Osteoblast (primary cell): ENCODE measurements around the gene AGBL4. TPM values are rescaled to one million over a fixed set of nuclear protein-coding genes. Genes with fewer than 3 reads are reported as not detected.
A peak's percentile ranks its signal among the peaks of the same experiment; 100 is the strongest.

Experiments
- DNase-seq: peaks from one replicate; pipeline ENCODE4 v3.0.0; 2011; ENCODE audit warnings: low spot score, mixed read lengths; ENCODE audit not compliant: insufficient read length; ENCODE audit errors: missing footprints
- H2AFZ ChIP-seq: 2 replicates; pipeline ENCODE4 v1.6.0; 2011; ENCODE audit warnings: mild to moderate bottlenecking, low read length
- H3K27ac ChIP-seq: 2 replicates; pipeline ENCODE4 v1.5.1; 2011; ENCODE audit warnings: mild to moderate bottlenecking, low read depth, low read length, moderate library complexity
- H3K27me3 ChIP-seq: 2 replicates; pipeline ENCODE4 v1.6.0; 2012; ENCODE audit warnings: mild to moderate bottlenecking, control low read depth, inconsistent platforms, low read length, moderate library complexity; ENCODE audit not compliant: insufficient read depth
- H3K36me3 ChIP-seq: 2 replicates; pipeline ENCODE4 v1.5.1; 2011; ENCODE audit warnings: mild to moderate bottlenecking, low read length, control low read depth, moderate library complexity; ENCODE audit not compliant: insufficient read depth
- H3K4me1 ChIP-seq: 2 replicates; pipeline ENCODE4 v1.5.1; 2011; ENCODE audit warnings: mild to moderate bottlenecking, low read length, control low read depth, moderate library complexity; ENCODE audit not compliant: insufficient read depth
- H3K4me2 ChIP-seq: 2 replicates; pipeline ENCODE4 v1.6.0; 2011; ENCODE audit warnings: mild to moderate bottlenecking, low read length; ENCODE audit not compliant: insufficient read depth
- H3K4me3 ChIP-seq: fragments of 200-600 bp; sonication (generic); 3 replicates; pipeline ENCODE4 v1.5.1; 2012; ENCODE audit warnings: mild to moderate bottlenecking, low read length, inconsistent platforms; ENCODE audit not compliant: insufficient read depth
- H3K79me2 ChIP-seq: 2 replicates; pipeline ENCODE4 v1.6.0; 2012; ENCODE audit warnings: mild to moderate bottlenecking, low read length, control low read depth, inconsistent platforms; ENCODE audit not compliant: insufficient read depth
- H3K9me3 ChIP-seq: 2 replicates; pipeline ENCODE4 v1.5.1; 2011; ENCODE audit warnings: low read depth, low read length, control low read depth
- H4K20me1 ChIP-seq: 2 replicates; pipeline ENCODE4 v1.6.0; 2012; ENCODE audit warnings: mild to moderate bottlenecking, low read length, control low read depth; ENCODE audit not compliant: insufficient read depth
- CTCF ChIP-seq: IDR thresholded peaks from 2 replicates; pipeline ENCODE4 v1.5.1; 2011; ENCODE audit warnings: mild to moderate bottlenecking, low read depth, low read length, moderate library complexity; ENCODE audit errors: extremely low read depth
- total RNA-seq: library from RNA; depleted of rRNA; stranded (reverse); fragments of >200 nt; gene quantifications from 2 replicates; pipeline ENCODE4 v1.2.3, GENCODE V29; 2012

The AGBL4 gene
- total RNA-seq, 1 donor: not detected

- H3K79me2 ChIP-seq: no peaks in the 10 kb centered on the region
- H3K9me3 ChIP-seq: no peaks in the 10 kb centered on the region
- H2AFZ ChIP-seq: no peak overlapping the region
- no peak for DNase-seq
- no peak overlapping the region for H3K4me2 ChIP-seq
- no peaks in the 10 kb centered on the region for H3K27me3 ChIP-seq
- no peak overlapping the region for H3K27ac ChIP-seq
- H3K36me3 ChIP-seq: no peaks in the 10 kb centered on the region
- TF ChIP-seq CTCF: no peak
- no peaks in the 10 kb centered on the region for H4K20me1 ChIP-seq
- H3K4me1 ChIP-seq: no peaks in the 10 kb centered on the region
- H3K4me3 ChIP-seq: no peak overlapping the region
Measured at GRCh38 chr1:49466961-49467360, 556.8 kb downstream of the AGBL4 start.

GRCh38 chr1:49465486-49466185, 558.1 kb downstream of the AGBL4 start:
- no peak for DNase-seq
- H3K4me3 ChIP-seq: no peak overlapping the region

GRCh38 chr1:49448200-49448599, 575.6 kb downstream of the AGBL4 start:
- no peaks in the 10 kb centered on the region for H3K79me2 ChIP-seq
- no peak overlapping the region for H3K4me2 ChIP-seq
- H3K36me3 ChIP-seq: no peaks in the 10 kb centered on the region
- no peak for DNase-seq
- no peaks in the 10 kb centered on the region for H3K4me1 ChIP-seq
- TF ChIP-seq CTCF: no peak
- no peak overlapping the region for H3K27ac ChIP-seq
- H4K20me1 ChIP-seq: no peaks in the 10 kb centered on the region
- H2AFZ ChIP-seq: no peak overlapping the region
- H3K9me3 ChIP-seq: peaks cover 4% of the 10 kb centered on the region
- H3K27me3 ChIP-seq: no peaks in the 10 kb centered on the region
- no peak overlapping the region for H3K4me3 ChIP-seq

More at GRCh38 chr1:49465486-49466185, 558.1 kb downstream of the AGBL4 start:
- Histone ChIP-seq H3K27ac (no peak overlapping the region), H4K20me1 (no peaks in the 10 kb centered on the region), H3K36me3 (no peaks in the 10 kb centered on the region), H3K4me1 (no peaks in the 10 kb centered on the region), H3K4me2 (no peak overlapping the region), H2AFZ (no peak overlapping the region), H3K27me3 (no peaks in the 10 kb centered on the region), H3K9me3 (no peaks in the 10 kb centered on the region), H3K79me2 (no peaks in the 10 kb centered on the region)
- no peak for TF ChIP-seq CTCF

- Histone ChIP-seq H3K4me3 (no peak overlapping the region), H4K20me1 (no peaks in the 10 kb centered on the region), H3K79me2 (no peaks in the 10 kb centered on the region), H3K4me1 (no peaks in the 10 kb centered on the region), H3K9me3 (no peaks in the 10 kb centered on the region), H3K27me3 (no peaks in the 10 kb centered on the region), H3K36me3 (no peaks in the 10 kb centered on the region), H3K27ac (no peak overlapping the region), H2AFZ (no peak overlapping the region), H3K4me2 (no peak overlapping the region)
- TF ChIP-seq CTCF: no peak
- peak; percentile 51 for DNase-seq
Measured at GRCh38 chr1:49436865-49437264, 586.9 kb downstream of the AGBL4 start.
